OCI-LY3 (cell line): ENCODE results near the gene RNF208.

Experiments used
- CTCF ChIP-seq: fragments of 200-600, 300-600 bp; sonication (generic); IDR thresholded peaks from 2 replicates; pipeline ENCODE4 v1.5.1; 2014; ENCODE audit warnings: antibody characterized with exemption, low read length, low read depth
- EZH2phosphoT487 ChIP-seq: fragments of 200-600 bp; shearing (Covaris generic); IDR thresholded peaks from 2 replicates; pipeline ENCODE4 v1.6.1; 2018; ENCODE audit warnings: antibody characterized with exemption, mixed run types, low read depth

- TF ChIP-seq CTCF (no peak), EZH2phosphoT487 (no peak)
These were observed 30.8 kb downstream of the RNF208 start for GRCh38 chr9:137191245-137191644.
